HepG2 (cell line): ENCODE results near the gene TOGARAM1. TPM values are rescaled to one million over a fixed set of nuclear protein-coding genes. Genes with fewer than 3 reads are reported as not detected.

Experiments
- ATAC-seq: fragments of 200-7000 bp; cut with Tn5 transposase; 3 replicates; pipeline ENCODE4 v1.9.1; 2020; ENCODE audit warnings: mild to moderate bottlenecking, moderate library complexity
- BruUV-seq: library from RNA; stranded (reverse); fragments of 400-500 nt; replicated peaks from 2 replicates; lab custom pipeline; 2021; lab: Mats Ljungman, UMichigan
- CTCF ChIA-PET: fragments of 300-600 bp; formaldehyde crosslinking; extraction: SDS; loops from one replicate; lab custom pipeline; 2021; ENCODE audit warnings: low total read pairs, inconsistent platforms, low intra/inter-chr PET ratio; lab: Yijun Ruan, JAX
- POLR2A ChIA-PET: fragments of 350-600 bp; sonication (Branson Sonifier 250); formaldehyde crosslinking; loops from one replicate; lab custom pipeline; 2020; ENCODE audit warnings: antibody characterized with exemption, inconsistent platforms; lab: Yijun Ruan, JAX
- DNase-seq: peaks from one replicate; pipeline ENCODE4 v3.0.0-alpha.2; 2015; ENCODE audit warnings: low spot score
- FAIRE-seq: peaks from 3 replicates; lab custom pipeline; 2011; peaks lifted over from hg19 to GRCh38; lab: Jason Lieb, UNC
- H2AFZ ChIP-seq: one replicate; pipeline ENCODE4 v1.6.1; 2011; ENCODE audit warnings: low read length, inconsistent platforms
- H3K27ac ChIP-seq: fragments of 300-600 bp; 3 replicates; pipeline ENCODE4 v1.8.0; 2011; ENCODE audit warnings: mixed run types, mild to moderate bottlenecking, mixed read lengths, low read length, inconsistent platforms; ENCODE audit not compliant: insufficient read depth; ENCODE audit errors: extremely low read length
- H3K27me3 ChIP-seq, 2 experiments: fragments of 200-600 bp in 1 of 2; 2 replicates in 1 of 2; 3 replicates in 1 of 2; pipeline versions ENCODE4 v1.6.0 to v1.8.0; 2011; ENCODE audit warnings: low read length in 2 of 2, mild to moderate bottlenecking in 2 of 2, moderate library complexity in 2 of 2, inconsistent platforms in 1 of 2; ENCODE audit not compliant: insufficient read depth in 2 of 2, control insufficient read depth in 1 of 2
- H3K36me3 ChIP-seq, 2 experiments: fragments of 200-600 bp in 1 of 2; replicated peaks in 1 of 2; 2 replicates in 1 of 2; 3 replicates in 1 of 2; pipeline versions ENCODE4 v1.5.1 to v1.8.0; 2011; ENCODE audit warnings: low read length in 2 of 2, inconsistent platforms in 1 of 2; ENCODE audit not compliant: insufficient read depth in 2 of 2, control insufficient read depth in 1 of 2
- H3K4me1 ChIP-seq: 2 replicates; pipeline ENCODE4 v1.5.1; 2012; ENCODE audit warnings: low read length, inconsistent platforms; ENCODE audit not compliant: insufficient read depth
- H3K4me2 ChIP-seq: 2 replicates; pipeline ENCODE4 v1.6.0; 2011; ENCODE audit warnings: low read depth, low read length, inconsistent platforms
- H3K4me3 ChIP-seq, 3 experiments: fragments of 200-600 bp in 1 of 3; sonication (generic), shearing (Covaris generic) in 1 of 3; replicated peaks in 1 of 3; 2 replicates each; pipeline ENCODE4 v1.5.1; 2011 to 2016; ENCODE audit warnings: low read length in 3 of 3, inconsistent platforms in 2 of 3, low read depth in 2 of 3, mild to moderate bottlenecking in 2 of 3, control low read depth in 1 of 3, mixed read lengths in 1 of 3; ENCODE audit not compliant: insufficient read depth in 1 of 3
- H3K79me2 ChIP-seq: one replicate; pipeline ENCODE4 v1.6.1; 2011; ENCODE audit warnings: low read length, inconsistent platforms; ENCODE audit not compliant: insufficient read depth
- H3K9ac ChIP-seq: 2 replicates; pipeline ENCODE4 v1.6.0; 2011; ENCODE audit warnings: mild to moderate bottlenecking, low read depth, low read length, inconsistent platforms; ENCODE audit not compliant: insufficient read depth
- H3K9me3 ChIP-seq: 2 replicates; pipeline ENCODE4 v1.5.1; 2012; ENCODE audit warnings: mild to moderate bottlenecking, low read length
- H4K20me1 ChIP-seq: 2 replicates; pipeline ENCODE4 v1.6.0; 2011; ENCODE audit warnings: inconsistent platforms, mild to moderate bottlenecking, low read length, moderate library complexity; ENCODE audit not compliant: insufficient read depth
- E2F2 ChIP-seq: sonication (generic); formaldehyde crosslinking; IDR thresholded peaks from 2 replicates; pipeline ENCODE4 v1.4.0; 2020; ENCODE audit warnings: missing genetic modification reagents, borderline replicate concordance
- HHEX ChIP-seq: IDR thresholded peaks from 2 replicates; pipeline ENCODE4 v1.6.1; 2016; ENCODE audit warnings: control low read depth
- MAFF ChIP-seq: IDR thresholded peaks from 2 replicates; pipeline ENCODE4 v1.6.1; 2011; ENCODE audit warnings: low read depth, low read length, improper control_type of control experiment
- MATR3 ChIP-seq: sonication (generic); formaldehyde crosslinking; IDR thresholded peaks from 2 replicates; pipeline ENCODE4 v1.4.0; 2020; ENCODE audit warnings: missing genetic modification reagents
- MTA3 ChIP-seq: sonication (generic); formaldehyde crosslinking; IDR thresholded peaks from 2 replicates; pipeline ENCODE4 v1.4.0; 2020; ENCODE audit warnings: missing genetic modification reagents
- PITX1 ChIP-seq: sonication (generic); formaldehyde crosslinking; IDR thresholded peaks from 2 replicates; pipeline ENCODE4 v1.5.1; 2020; ENCODE audit warnings: mild to moderate bottlenecking, missing genetic modification reagents
- RCOR2 ChIP-seq: IDR thresholded peaks from 2 replicates; pipeline ENCODE4 v1.6.1; 2016; ENCODE audit warnings: missing biosample characterization, missing genetic modification reagents
- RFXANK ChIP-seq: IDR thresholded peaks from 2 replicates; pipeline ENCODE4 v1.6.1; 2016
- THRA ChIP-seq: sonication (generic); formaldehyde crosslinking; IDR thresholded peaks from 2 replicates; pipeline ENCODE4 v1.4.0; 2020; ENCODE audit warnings: missing genetic modification reagents, borderline replicate concordance
- ZNF12 ChIP-seq: sonication (generic); formaldehyde crosslinking; IDR thresholded peaks from 2 replicates; pipeline ENCODE4 v1.5.0; 2020; ENCODE audit warnings: missing genetic modification reagents
- ZNF225 ChIP-seq: sonication (generic); formaldehyde crosslinking; IDR thresholded peaks from 2 replicates; pipeline ENCODE4 v1.4.0; 2020; ENCODE audit warnings: mild to moderate bottlenecking, missing genetic modification reagents
- ZNF260 ChIP-seq: sonication (generic); formaldehyde crosslinking; IDR thresholded peaks from 2 replicates; pipeline ENCODE4 v1.4.0; 2020; ENCODE audit warnings: missing genetic modification reagents, low read depth, mild to moderate bottlenecking, borderline replicate concordance
- ZNF691 ChIP-seq: sonication (generic); formaldehyde crosslinking; IDR thresholded peaks from 2 replicates; pipeline ENCODE4 v1.4.0; 2020; ENCODE audit warnings: missing genetic modification reagents, low read depth, mild to moderate bottlenecking, borderline replicate concordance
- in situ Hi-C: cut with HindIII; loops from 2 replicates; pipeline ENCODE4 v1.10.0; 2017; ENCODE audit warnings: low pct_unique_long_range_greater_than_20kb; ENCODE audit not compliant: extremely low pct_ligation_motif_present
- intact Hi-C: fragments of 100-400 bp; cut with micrococcal nuclease; formaldehyde crosslinking; loops from one replicate; pipeline ENCODE4 v1.10.0; 2022; ENCODE audit not compliant: unreplicated experiment
- polyA plus RNA-seq, 8 experiments: library from polyadenylated mRNA; depleted of rRNA in 3 of 8; stranded (reverse) in 7 of 8; unstranded in 1 of 8; fragments of >200 nt; fragmentation: Illumina TruSeq in 4 of 8; extraction: Trizol in 4 of 8; gene quantifications; 2 replicates each; pipeline versions ENCODE4 v1.2.1 to v1.2.3, GENCODE V29; 2011 to 2016; ENCODE audit warnings: low read depth in 4 of 8, missing spikeins in 1 of 8, mixed read lengths in 1 of 8; ENCODE audit not compliant: insufficient read depth in 1 of 8
- total RNA-seq, 5 experiments: library from RNA; depleted of rRNA; stranded (reverse); fragments of >200 nt; fragmentation: Illumina TruSeq; extraction: Trizol; gene quantifications; 2 replicates each; pipeline ENCODE4 v1.2.3, GENCODE V29; 2016; ENCODE audit warnings: low read depth in 1 of 5
- TF ChIP-seq, protein P1 (sequence below): sonication (generic); formaldehyde crosslinking; IDR thresholded peaks from 2 replicates; pipeline ENCODE4 v1.5.1; 2020; ENCODE audit warnings: mild to moderate bottlenecking, missing genetic modification reagents, moderate library complexity
- TF ChIP-seq, protein P2 (sequence below): IDR thresholded peaks from 2 replicates; pipeline ENCODE4 v1.4.0; 2020; ENCODE audit warnings: mild to moderate bottlenecking, missing genetic modification reagents

TOGARAM1 gene
- total and polyA plus RNA-seq, 2 of the 13 experiments (the other 11 are each of a cell fraction or from before 2014, with no cell fraction given) = 5.6 to 9.8 TPM

GRCh38 chr14:45057881-45058364 is 95.9 kb downstream of the TOGARAM1 start:
- no peak overlapping the region for H2AFZ ChIP-seq
- H3K79me2 ChIP-seq = no peaks in the 10 kb centered on the region
- peak; percentile 82 for DNase-seq
- FAIRE-seq = peak; percentile 36
- intact Hi-C loops (loop anchor here (2.0 kb wide), 1 partner anchor 77 kb away; the partner anchor contains the start of genes FANCM and FKBP3), in situ Hi-C loops (no loop called here)
- peak overlapping the region; percentile 55 for H3K27ac ChIP-seq
- H3K9ac ChIP-seq = no peak overlapping the region
- CTCF ChIA-PET = no interaction called here
- H3K36me3 ChIP-seq = no peaks in the 10 kb centered on the region; a peak in 1 of 5 replicates
- ATAC-seq = peak; percentile 96
- H3K4me3 ChIP-seq = no peak overlapping the region; a peak in 1 of 6 replicates
- H3K9me3 ChIP-seq = no peaks in the 10 kb centered on the region
- H3K4me1 ChIP-seq = peaks cover 34% of the 10 kb centered on the region
- no TSS peak for BruUV-seq
- POLR2A ChIA-PET = interaction anchor here (1.5 kb wide), 1 partner anchor 96 kb away, joined by 4 read pairs; the partner anchor contains the start of genes KLHL28 and TOGARAM1
- H3K27me3 ChIP-seq = no peaks in the 10 kb centered on the region
- no peaks in the 10 kb centered on the region for H4K20me1 ChIP-seq
- peak overlapping the region; percentile 54 for H3K4me2 ChIP-seq
- no peak for TF ChIP-seq HHEX (CRISPR knock-in tag)
- no peak for TF ChIP-seq ZNF12 (CRISPR knock-in tag)
- 0 out of 2 replicates have a peak, but pooled peaks have one; percentile 6 for TF ChIP-seq MAFF
- no peak for TF ChIP-seq ZNF225 (CRISPR knock-in tag)
- TF ChIP-seq MTA3 (CRISPR knock-in tag) = no peak
- peak; percentile 77 for TF ChIP-seq RCOR2
- no peak for TF ChIP-seq ZNF691 (CRISPR knock-in tag)
- no peak for TF ChIP-seq RFXANK
- TF ChIP-seq E2F2 (CRISPR knock-in tag) = no peak
- TF ChIP-seq ZNF260 (CRISPR knock-in tag) = no peak
- no peak for TF ChIP-seq MATR3 (CRISPR knock-in tag)
- TF ChIP-seq, protein P1, sequence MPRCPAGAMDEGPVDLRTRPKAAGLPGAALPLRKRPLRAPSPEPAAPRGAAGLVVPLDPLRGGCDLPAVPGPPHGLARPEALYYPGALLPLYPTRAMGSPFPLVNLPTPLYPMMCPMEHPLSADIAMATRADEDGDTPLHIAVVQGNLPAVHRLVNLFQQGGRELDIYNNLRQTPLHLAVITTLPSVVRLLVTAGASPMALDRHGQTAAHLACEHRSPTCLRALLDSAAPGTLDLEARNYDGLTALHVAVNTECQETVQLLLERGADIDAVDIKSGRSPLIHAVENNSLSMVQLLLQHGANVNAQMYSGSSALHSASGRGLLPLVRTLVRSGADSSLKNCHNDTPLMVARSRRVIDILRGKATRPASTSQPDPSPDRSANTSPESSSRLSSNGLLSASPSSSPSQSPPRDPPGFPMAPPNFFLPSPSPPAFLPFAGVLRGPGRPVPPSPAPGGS (CRISPR knock-in tag) = no peak
- TF ChIP-seq, protein P2, sequence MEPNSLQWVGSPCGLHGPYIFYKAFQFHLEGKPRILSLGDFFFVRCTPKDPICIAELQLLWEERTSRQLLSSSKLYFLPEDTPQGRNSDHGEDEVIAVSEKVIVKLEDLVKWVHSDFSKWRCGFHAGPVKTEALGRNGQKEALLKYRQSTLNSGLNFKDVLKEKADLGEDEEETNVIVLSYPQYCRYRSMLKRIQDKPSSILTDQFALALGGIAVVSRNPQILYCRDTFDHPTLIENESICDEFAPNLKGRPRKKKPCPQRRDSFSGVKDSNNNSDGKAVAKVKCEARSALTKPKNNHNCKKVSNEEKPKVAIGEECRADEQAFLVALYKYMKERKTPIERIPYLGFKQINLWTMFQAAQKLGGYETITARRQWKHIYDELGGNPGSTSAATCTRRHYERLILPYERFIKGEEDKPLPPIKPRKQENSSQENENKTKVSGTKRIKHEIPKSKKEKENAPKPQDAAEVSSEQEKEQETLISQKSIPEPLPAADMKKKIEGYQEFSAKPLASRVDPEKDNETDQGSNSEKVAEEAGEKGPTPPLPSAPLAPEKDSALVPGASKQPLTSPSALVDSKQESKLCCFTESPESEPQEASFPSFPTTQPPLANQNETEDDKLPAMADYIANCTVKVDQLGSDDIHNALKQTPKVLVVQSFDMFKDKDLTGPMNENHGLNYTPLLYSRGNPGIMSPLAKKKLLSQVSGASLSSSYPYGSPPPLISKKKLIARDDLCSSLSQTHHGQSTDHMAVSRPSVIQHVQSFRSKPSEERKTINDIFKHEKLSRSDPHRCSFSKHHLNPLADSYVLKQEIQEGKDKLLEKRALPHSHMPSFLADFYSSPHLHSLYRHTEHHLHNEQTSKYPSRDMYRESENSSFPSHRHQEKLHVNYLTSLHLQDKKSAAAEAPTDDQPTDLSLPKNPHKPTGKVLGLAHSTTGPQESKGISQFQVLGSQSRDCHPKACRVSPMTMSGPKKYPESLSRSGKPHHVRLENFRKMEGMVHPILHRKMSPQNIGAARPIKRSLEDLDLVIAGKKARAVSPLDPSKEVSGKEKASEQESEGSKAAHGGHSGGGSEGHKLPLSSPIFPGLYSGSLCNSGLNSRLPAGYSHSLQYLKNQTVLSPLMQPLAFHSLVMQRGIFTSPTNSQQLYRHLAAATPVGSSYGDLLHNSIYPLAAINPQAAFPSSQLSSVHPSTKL (CRISPR knock-in tag) = peak; percentile 86
- TF ChIP-seq THRA (CRISPR knock-in tag) = peak; percentile 39; the same call in 1 of the 2 replicates
- no peak for TF ChIP-seq PITX1 (CRISPR knock-in tag)
